CMK (cell line): Measurements from ENCODE around the gene PDLIM7.
A peak's percentile ranks its signal among the peaks of the same experiment; 100 is the strongest.

Source experiments
- DNase-seq: peaks from one replicate; pipeline ENCODE4 v3.0.0-alpha.2; 2010; ENCODE audit warnings: low read depth

Gene PDLIM7

GRCh38 chr5:177474846-177475562, 22.4 kb downstream of the PDLIM7 start:
- no peak for DNase-seq

DNA sequence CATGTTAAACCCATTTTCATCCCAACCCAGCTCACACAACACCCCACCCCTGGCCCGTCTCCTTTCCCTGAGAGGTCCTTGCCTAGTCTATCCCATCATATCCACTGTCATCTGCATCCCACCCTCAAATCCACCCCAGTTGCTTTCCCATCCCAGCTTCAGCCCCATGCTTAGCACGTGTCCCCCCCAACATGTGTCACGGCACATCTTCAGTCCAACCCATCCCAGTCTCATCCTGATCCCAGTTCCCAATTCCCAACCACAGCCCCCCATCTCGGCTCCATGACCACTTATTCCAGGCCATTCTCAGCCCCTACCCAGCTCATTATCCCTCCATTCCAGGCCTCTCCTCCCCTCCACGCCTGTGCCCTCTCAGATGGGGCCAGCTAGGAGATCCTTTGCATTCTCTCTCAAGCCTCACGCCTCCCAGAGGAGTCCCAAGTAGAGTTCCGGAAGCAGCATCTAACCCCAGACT, 23.4 kb downstream of the PDLIM7 start:
- DNase-seq = no peak

- DNase-seq = no peak
Observed at GRCh38 chr5:177473443-177474001, 23.9 kb downstream of the PDLIM7 start, which contains the start of gene DBN1. TSS of gene DBN1 (minus strand) at chr5:177473634. CDS start at chr5:177473521, 113 bp downstream.

DNA sequence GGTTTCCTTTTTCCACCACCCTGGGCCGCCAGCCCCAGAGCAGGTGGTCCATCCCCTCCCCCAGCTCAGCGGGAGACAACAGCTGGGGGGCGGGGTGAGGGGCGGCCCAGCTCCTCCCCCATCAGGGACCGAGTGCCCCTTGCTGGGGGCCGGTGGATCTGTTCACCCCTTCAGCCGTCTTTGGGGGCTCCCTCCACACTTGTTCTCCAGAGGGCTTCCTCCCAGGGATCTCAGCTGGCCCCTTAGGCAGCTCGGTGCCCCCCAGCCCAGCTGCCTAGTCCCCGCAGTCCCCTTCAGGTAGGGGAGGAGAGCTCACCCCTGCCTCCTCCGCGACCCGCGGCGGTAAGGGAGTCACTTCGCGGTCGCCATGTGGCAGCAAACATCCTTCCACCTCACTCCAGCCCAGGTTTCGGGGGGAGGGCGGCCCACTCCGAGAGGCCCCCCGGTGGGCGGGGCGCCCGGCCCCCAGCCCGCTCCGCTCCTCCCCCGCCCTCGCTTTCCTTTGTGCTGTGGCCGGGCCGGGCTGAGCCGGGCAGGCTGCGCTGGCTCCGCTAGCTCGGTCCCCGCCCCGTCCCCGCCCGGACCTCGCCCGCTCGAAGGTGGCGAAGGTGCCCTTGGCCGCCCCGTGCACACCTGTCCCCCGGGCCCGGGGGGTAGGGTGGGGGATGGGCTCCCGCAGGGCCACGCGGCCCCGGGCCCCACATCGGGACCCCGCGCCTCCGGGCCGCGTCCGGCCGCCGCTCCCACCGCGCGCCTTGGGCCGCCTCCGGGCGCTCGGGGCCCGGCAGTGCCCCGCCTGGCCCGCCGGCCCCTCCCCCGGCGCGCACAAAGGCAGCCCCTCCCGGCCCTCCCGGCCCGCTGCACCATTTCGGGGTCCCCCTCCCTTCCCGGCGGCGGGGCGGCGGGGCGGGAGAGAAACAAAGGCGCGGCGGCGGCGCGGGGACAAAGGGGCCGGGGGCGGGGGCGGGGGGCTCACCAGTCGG, 24.7 kb downstream of the PDLIM7 start:
- no peak for DNase-seq

GRCh38 chr5:177471610-177472356, 25.6 kb downstream of the PDLIM7 start:
- no peak for DNase-seq

DNA sequence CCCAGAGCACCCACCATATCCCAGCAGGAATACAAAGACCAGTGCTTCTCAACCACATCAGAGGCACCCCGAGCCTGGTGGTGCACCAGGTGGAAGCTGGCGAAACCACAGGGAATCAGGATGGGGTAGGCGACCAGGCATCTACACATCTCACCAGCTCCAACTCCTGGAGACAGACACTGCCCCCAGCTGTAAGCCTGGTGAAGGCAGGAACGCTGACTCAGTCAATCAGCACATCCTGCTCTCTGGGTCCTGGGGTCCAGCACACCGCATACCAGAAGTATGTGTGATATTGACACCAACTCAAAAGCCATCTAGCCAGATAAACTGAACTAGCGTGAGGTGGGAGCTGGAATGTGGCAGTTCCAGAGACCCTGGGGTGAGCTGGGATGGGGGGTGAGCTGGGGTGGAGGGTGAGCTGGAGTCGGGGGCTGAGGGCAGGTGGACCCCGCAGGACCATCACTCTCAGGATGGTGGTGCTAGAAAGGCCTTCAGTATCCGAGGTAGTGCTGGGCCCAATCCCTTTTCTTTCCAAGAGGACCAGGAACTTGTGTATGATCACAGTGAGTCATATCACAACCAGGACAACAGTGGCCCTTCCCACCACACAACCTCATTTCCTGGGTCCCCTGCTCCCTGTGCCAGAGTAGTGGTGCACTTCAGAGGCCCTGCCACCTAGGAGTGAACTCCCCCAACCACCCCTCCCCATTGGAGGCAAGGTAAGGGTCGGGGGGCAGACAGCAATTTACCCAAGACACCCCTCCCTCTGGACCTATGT, 26.5 kb downstream of the PDLIM7 start:
- DNase-seq = no peak

- DNase-seq = no peak
Observed at GRCh38 chr5:177469750-177470525, 27.5 kb downstream of the PDLIM7 start.

GRCh38 chr5:177468685-177469628, 28.4 kb downstream of the PDLIM7 start:
- DNase-seq = no peak

GRCh38 chr5:177468329-177468684, 29.1 kb downstream of the PDLIM7 start:
- no peak for DNase-seq

DNA sequence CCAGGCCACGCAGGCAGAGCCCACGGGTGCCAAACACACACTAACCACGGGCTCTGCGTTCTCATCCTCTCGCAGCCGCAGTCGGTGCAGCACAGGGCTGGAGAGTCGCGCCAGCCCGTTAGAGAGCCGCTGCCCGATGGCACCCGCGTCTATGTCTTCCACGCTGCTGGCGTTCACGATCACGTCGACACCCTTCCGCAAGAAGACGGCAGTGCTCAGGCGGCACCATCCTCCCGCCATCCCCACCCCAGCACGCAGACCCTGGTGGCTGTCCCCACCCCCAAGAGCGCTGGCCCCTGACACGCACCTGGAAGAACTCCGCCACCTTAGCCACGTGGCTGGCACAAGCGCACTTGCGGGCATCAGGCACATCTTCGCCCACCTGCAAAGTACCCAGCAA, 30.0 kb downstream of the PDLIM7 start:
- no peak for DNase-seq

DNA sequence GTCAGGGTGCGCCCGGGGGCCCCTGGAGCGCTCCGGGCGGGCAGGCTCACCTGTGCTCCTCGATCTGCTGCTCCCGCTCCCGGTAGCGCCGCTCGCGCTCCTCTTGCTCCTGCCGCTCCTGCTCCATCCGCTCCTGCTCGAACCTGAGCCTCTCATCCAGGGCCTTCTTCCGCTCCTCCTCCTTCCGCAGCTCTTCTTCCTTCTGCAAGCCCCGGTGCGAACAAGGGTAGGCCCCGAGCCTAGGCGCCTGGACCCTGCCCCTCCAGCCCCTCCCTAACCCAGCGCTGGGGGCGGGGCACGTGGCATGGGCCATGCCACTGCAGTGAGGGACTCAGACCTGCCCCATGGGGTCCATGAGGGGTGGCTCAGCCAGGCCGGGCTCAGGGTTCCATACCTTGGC, 30.5 kb downstream of the PDLIM7 start:
- DNase-seq = no peak

GRCh38 chr5:177465044-177465443, 32.4 kb downstream of the PDLIM7 start:
- no peak for DNase-seq

DNA sequence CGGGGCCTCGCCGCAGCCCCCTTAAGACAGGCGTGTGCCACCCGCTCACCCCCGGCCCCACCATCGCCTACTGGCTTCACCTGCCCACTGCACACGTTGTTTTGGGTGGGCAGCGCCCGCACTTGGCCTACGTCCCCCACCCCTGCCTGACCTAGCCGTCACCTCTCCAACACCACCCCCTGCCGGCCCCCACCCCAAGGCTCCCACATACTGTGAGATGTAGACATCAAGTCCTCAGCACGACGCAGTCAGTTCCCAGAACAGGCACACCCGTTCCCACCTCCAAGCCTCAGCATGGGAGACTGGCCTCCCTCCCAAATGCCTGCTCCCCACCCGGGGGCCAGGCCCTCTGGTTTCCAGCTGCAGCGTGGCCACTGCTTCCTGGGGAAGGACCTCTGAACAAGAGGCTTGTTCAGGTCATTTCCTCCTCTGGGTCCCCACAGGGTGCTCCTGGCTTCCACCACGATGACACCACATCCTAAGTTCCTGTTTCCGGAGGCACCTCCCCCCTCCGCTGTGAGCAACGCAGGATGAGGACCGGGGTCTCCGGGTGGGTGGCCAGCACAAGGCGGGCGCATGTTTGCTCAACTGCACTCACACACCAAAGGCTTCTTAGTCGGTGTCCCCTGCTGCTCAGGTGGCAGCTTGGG, 35.3 kb downstream of the PDLIM7 start:
- peak; percentile 68 for DNase-seq

DNA sequence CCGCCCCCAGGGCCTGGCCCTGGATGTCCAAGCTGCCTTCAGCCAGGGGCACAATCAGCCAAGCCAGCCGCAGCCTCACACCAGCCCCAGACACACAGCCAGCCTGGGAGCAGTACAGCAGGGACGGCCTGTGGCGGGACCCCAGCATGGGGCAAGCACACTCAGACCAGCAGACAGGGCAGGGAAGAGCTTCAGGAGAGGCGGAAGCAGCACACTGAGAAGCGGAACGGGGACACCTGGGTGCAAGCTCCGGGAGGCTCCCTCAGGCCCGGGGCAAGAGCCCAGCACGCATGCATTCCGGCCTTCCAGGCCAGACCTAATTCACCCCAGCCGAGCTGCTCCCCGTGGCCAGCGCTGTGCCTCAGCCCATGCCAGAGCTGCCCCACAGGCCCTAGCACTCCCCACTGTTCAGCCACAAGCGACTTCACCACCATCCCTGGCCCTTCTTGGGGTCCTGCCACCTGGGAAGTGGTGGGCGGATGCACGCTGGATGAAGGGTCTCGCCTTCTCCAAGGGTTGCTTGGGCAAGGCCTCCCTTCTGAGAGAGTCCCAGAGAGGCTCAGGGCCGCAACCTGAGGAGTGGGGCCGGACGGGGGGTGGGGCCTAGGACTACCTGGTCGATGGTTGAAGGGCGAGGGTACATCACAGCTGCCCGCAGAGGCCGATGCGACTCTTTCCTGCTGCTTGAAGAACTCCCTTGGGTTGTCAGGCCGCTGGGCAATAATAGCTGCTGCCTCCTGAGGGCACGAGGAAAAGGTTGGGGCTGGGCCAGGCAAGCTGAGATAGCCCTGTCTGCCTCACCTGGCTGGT, 37.4 kb downstream of the PDLIM7 start:
- DNase-seq = no peak

DNA sequence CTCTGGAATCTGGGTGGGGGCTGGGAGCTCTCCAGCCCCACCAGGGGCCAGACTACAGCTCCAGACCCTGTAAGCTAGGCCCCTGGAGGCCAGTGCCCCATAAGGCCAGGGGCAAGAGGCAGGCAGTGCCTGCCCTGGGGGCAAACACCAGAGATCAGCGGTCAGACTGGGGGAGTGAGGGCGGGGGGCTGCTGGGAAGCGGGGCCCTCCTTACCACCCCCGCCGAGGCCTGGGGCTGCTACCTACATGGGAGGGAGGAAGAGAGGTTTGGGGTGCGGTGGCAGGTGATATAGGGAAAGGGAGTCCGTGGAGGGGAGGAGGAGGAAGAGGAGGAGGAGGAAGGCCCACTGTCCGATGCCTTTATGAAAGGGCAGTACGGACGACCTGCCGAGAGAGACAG, 38.0 kb downstream of the PDLIM7 start:
- no peak for DNase-seq

DNA sequence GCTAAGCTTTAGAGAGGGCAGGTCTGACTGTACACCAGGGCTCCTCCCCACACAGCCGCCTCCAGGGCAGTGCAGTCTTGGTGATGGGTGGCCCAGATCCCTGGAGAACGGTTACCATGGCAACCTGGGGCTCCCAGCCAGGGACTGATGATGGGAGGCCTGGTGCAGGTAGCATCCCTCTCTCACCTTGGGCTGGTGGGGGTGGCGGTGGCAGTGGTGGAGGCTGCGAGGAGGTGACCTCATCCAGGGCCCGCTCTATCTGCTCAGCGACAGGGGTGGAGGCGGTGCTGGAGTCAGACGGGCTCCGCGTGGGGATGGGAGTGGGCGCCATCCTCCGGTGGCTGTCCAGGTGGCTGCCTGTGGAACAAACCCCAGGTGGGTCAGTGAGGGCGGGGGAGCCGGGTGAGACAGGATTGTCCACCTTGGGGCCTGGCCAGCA, 38.5 kb downstream of the PDLIM7 start:
- DNase-seq = no peak

GRCh38 chr5:177457852-177458681, 39.3 kb downstream of the PDLIM7 start:
- DNase-seq = no peak
